ENCODE data around the gene CCDC93.

The CCDC93 gene, protein sequence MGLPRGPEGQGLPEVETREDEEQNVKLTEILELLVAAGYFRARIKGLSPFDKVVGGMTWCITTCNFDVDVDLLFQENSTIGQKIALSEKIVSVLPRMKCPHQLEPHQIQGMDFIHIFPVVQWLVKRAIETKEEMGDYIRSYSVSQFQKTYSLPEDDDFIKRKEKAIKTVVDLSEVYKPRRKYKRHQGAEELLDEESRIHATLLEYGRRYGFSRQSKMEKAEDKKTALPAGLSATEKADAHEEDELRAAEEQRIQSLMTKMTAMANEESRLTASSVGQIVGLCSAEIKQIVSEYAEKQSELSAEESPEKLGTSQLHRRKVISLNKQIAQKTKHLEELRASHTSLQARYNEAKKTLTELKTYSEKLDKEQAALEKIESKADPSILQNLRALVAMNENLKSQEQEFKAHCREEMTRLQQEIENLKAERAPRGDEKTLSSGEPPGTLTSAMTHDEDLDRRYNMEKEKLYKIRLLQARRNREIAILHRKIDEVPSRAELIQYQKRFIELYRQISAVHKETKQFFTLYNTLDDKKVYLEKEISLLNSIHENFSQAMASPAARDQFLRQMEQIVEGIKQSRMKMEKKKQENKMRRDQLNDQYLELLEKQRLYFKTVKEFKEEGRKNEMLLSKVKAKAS

DNA sequence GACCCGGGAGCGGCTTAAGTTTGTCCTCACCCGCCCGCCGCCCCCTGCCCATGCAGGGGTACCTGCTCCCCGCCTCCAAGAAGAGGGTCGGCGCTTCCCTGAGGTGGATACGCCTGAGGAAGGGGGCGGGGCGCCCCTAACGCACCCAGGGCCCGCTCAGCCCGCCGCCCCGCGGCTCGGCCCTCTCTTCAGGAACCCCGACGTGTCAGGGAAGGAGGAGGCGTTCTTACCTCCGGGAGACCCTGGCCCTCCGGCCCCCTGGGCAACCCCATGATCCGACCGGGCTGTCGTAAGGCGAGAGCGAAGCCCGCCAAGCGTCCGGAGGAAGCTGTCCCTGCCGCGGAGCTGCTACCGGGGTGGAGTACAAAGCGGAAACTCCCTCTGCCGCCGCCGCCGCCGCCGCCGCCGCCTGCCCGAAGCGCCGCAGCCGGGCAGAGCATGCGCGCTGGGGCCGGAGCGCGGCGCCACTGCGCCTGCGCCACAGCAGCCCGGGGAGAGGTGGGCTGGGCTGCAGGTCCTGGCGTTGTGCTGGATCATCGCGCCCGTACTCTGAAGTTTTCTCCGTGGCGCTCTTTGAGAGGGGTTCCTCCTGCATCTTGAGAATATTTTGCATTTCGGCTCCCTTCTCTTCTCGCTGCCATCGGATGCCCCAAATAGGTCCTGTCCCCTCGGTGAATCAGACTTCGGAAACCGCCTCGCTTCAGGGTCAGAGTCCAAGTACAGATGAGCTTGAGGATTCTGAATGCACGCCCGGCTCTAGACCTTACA, at the start of gene CCDC93:
TSS of gene CCDC93 (minus strand) at position 347 of the 768 bp plus-strand sequence. CDS start at position 272, 75 bp downstream.
- DNase-seq = peak; percentile 94

DNA sequence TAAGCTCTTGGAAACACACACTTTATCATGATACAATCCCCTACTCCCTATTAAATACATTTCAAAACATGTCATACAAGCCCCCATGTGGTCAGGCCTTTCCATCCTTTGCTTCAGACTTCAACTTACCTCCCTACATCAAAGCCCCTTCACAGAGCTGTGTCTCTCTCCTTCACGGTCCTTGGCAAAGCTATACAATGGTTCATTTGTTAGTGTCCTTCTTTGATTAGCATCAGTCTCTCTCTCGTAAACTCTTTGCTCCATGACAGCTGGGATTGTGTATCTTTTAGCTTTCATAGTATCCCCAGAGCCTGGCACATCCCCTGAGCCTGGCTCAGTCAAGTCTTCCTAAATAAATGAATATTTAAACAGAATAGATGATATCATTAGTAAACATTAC, 48.8 kb upstream of the CCDC93 start:
- no peak for DNase-seq

DNA sequence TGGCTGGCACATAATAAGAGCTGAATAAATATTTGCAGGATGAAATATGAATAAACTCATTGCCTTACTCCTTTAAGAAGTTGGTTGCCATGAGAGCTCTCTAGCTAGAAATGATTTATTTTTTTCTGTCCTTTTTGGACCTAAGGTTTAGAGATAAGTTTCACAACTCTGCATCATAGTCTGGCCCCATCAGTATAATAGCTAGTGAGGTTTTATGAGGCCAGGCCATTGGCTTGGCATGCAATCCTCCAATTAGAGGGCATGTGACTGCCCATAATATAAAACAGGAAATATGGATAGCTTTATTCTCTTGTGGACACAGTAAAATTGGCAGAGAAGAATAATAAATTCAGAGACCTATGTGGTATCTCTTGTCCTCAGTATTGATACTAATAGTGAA, 48.2 kb upstream of the CCDC93 start:
- DNase-seq = no peak

DNA sequence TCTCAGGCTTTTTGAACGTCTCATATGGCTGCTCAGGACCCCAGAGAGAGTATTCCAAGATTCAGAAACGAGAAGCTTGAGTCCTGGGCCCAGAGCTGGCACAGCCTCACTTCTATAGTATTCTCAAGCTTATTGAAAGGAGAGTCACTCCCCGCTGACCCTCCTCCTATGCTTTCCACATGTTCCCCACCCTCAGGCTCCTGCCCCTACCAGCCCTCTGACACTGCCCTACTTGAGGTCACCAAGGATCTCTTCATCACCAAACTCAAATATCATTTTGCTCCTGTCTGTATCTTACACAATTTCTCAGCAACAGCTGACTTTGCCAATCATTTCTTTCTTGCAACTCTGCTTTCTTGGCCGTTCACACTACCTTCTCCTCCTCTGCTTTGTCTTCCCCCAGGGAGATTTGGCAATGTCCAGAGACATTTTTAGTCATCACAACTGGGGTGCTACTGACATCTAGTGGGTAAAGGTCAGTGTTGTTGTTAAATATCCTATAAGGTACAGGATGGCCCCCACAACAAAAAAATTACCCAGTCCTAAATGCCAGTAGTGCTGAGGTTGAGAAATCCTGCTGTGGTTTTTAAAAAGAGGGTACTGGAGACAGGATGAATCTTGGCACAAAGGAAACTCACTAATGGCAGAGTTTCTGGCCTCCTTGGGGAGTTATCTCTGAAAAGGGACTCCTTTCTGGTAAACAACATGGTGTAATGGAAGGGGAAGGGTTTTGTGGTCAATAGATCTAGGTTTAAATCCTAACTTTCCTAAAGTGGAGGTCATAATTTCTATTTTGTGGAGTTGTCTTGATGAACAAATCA, 47.5 kb upstream of the CCDC93 start:
- peak; percentile 74 for DNase-seq

DNA sequence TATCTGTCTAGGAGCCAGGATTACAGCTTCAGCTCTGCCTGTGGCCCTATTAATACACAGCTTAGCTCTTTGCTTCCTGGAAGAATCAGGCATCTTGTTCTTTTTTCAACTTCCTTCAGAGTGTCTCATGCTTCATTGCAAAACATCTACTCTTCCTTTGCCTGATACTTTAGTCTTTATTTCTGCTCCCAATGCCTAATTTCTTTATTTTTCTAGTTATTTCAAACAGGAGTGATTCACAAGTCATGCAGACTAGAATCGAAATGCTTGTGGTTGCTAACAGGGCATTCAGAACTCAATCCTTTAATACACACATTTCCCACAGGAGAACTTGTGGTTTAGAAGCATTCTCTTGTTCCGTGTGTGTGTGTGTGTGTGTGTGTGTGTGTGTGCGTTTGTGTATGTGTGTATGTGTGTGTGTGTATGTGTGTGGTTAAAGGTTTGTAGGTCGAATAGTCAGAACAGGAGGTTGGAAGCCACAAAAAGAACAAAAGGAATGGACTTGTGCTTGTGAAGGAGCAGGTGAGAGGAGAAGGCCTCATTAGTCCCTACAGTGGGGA, 46.1 kb upstream of the CCDC93 start:
- no peak for DNase-seq

DNA sequence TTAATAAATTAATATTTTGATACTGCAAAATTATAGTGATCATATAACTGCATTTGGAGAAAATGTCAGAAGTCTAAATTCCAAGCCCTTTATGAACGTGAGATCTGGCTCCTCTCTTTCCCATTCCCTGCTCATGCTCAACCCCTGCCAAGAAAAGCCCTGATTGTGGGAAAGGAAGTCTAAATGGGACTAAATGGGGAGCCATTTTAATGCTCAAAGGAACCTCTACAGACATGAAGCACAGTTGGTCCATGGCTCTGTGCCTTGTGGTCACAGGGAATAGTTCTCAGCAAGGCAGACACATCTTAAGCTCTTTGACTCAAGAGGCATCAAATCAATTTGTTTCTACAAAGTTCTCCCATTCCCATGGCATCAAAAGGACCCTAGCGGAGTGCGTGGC, 45.1 kb upstream of the CCDC93 start:
- no peak for DNase-seq

DNA sequence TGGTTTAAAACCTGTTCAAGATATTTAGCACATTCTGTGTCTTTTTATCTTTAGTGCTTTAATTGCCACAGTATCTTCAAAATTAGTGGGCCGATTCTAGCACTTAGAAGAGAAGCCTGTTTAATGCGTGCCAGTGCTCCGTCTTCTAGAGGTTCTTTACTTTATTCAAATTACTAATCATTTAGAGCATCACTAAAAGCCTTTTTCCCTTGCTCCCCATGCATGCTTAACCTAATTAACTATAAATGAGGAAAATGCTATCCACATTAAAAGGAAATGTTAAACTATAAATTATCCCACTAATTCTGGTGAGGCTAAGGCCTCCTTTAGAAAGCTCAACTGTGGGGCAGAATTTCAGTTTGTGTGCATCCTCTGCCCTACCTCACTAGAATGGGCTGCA, 42.9 kb upstream of the CCDC93 start:
- no peak for DNase-seq

DNA sequence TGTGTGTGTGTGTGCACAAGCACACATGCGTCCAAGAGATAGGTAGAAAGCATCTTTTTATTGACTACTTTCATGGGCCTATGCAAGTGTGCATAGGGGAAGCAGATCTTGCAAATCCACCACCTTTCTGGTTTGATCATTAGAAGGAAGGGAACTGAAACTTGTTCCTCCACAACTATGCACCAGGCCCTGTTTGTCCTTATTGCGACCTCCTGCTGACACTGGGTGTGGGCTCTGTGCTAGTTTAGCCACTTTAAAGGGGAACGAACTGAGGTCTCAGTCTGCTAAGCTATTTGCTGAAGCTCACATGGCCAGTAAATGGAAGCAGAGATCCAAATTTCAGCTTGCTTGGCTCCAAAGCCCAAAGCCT, 42.3 kb upstream of the CCDC93 start:
- no peak for DNase-seq

DNA sequence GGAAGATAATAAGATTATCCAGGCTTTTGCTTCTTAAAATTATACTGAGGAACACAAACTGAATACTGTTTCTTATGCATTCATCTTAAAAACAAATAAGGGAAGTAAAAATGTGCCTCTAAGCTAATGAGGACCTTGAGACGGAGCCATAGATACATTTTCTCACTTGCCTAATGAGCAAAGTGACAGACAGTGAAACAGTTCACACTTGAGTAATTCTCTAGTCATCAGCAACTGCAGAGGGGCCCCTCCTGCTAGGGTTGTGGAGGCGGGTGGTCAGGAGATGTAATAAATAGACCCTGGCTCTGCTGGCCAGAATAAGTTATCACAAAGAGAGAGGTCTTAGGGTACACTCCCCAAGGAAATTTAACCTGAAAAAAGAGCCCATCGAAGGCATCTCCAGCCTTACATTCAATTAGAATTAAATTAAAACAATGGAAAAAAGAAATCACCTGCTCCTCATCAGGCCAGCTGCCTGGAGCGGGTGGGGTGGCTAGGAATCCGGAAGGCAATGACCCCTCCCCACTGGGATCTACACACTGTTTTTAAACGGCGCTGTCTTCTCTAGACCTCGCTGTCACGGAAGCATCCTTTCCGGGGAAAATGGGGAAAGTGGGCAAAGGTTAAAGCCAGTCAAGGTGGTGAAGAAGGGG, 41.8 kb upstream of the CCDC93 start:
- no peak for DNase-seq

DNA sequence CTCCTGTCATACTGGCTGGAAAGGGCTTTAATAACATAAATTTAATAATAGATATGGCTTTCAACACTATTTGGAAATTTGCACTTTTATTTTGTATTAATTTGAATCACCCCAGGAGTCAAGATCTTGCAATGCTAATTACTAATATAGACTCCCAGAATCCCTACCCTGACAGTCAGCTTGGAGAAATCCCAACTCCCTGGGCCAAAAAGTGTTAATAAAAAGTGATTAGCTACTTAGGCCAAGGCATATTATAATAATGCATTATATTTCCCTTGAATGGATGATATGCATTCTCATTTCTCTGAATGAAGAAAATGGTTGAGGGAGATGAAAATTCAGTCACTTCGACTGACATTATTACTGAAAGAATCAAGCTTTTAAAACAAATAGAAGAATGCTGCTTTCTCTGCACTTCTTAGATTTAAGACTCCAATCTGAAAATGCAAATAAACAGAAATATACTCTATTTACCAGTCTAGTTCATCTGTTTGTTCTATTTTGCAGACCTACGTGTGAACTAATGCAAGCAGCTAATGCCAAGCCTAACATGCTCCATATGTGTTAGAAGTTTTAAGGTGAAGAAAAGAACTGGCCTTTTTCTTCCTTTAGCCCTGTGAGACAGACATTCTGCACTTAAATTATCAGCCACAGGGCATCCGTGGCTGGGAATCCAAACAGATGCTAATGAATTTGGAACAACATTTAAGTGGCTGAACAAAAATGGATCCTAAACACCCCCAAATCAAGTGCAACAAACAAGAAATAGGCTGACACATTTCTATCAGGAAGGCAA, 40.5 kb upstream of the CCDC93 start:
- no peak for DNase-seq

DNA sequence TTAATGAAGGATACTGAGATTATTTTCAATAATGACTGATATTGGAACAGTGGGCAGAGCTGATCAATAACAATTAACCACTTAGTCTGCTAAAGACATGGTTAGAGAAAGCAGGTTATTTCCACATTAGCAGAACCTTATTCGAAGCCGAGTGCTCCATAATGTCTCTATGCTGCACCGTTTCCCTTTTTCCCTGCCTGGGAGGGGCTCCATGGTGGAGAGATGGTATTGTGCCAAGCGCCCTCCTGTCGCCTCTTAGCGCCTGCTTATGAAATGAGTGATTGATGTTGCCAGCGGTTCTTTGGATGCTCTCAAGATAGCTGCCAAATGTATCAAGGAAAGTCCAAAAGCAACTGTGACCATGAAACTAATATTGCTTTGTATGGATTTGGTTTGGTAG, 39.8 kb upstream of the CCDC93 start:
- DNase-seq = no peak

DNA sequence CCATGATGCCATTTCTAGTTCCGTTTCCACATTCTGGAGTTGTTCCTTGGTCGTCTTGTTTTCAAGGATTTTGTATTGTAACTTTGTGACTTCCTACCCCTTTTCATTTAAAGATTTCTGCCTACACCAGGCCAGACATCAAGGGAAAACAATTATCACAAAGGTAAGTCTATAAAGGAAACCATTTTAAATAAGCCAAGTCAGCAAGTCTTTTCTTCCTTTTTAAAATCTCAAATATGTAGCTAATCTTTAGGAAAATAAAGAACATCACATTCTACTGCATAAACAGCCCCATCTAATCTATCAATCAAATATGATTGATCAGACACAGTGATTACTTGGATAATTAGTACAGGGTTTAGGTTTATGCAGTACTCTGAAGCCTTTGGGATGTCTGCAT, 38.6 kb upstream of the CCDC93 start:
- no peak for DNase-seq

DNA sequence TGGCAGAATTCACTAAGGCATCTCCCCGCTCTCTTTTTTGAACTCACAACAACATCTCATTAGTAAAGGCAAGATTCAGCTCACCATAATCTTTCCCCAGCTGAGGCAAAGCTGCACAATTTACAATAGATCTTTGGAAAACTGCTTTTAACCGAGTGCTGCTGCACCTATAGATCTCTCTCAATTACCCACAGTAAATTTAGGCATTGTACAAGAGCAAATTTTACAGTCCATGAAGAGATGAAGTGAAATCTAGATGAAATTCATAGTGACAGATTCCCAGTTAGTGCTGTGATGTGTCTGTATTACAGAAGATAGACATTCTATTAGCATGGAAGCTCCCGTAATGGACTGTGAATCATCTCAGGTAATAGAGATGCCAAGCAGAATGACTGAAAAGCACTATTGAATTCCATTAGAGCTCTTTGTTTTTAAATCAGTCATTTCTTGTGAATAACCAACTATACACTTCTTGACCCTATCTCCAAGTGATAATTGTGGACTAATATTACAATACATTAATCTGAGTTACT, 38.0 kb upstream of the CCDC93 start:
- DNase-seq = no peak

DNA sequence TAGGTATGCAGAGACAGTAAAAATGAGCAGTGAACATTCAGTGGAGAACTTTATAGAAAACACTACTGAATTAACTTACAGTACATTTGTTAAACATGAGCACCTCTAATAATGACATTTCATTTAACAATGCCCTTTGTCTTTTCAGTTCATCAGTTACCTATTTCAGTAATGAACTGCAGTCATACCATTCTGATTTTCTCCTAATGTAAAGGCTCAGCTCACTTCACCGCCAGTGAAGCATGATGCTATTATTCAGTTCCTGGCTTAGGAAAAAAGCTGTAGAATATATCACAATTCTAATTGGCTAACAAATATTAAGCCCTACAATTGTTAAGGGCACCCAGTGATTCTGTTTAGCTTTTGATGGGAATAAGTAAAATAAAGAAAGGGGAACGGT, 37.1 kb upstream of the CCDC93 start:
- DNase-seq = no peak

DNA sequence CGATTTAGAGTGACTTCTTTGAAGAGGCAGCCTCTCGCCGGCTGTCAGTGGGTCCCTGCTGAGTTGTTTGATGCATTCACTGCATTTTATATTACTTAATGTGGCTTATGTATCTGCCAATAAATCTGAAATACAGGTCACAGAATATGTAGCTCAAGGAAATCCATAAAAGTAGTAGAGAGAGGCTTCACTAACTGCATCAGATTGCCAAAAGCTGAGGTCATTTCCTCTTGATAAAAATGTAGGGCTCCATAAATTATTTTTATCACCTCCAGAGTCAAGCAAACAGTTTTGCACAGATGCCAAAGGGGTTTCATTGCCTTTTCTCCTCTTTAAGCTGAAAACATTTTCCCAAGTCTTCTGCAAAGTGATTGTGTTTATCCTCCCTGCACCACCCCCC, 36.5 kb upstream of the CCDC93 start:
- DNase-seq = no peak

DNA sequence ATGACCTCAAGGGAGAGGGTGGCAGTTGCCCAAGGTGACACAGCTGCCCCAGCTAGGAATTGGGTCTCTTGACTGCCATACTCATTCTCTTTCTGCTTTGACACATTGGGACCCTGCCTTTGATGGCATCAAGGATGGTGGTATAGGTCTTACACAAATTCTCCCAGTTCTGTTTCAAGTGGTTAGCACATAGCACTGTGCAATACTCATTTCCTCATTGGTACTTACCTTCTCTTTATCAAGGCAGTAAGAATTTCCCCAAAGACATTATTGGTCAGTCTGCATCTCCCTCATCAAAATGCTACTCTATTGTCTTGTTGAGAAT, 35.9 kb upstream of the CCDC93 start:
- no peak for DNase-seq

DNA sequence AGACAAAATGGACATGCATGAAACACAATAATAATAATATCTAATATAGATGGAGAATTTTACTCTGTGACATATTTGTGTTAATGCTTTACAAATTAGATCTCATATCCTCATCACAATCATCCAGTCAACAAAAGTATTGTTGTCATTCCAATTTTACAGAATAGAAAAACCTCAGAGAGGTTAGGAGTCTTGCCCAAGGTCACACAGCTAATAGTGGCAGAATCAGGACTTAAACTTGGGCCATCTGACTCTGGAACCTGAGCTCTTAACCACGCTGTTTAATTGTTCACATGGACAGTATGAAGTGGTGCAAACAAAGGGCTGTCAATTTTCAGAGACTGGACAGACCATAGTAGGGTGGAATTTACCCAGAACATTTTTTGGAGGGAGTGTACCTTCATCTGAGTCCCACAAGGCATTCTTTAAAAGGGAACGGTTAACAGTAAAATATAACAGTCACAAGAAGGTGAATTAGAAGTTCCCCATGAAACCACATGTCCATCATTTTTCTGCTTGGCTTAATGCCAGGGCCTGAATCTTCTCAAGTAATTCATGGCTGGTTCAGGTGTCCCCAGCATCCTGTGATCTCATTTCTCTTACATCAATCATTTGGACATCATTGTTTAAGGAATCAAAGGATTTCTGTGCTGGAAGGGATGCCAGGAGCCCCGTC, 35.4 kb upstream of the CCDC93 start:
- DNase-seq = no peak

DNA sequence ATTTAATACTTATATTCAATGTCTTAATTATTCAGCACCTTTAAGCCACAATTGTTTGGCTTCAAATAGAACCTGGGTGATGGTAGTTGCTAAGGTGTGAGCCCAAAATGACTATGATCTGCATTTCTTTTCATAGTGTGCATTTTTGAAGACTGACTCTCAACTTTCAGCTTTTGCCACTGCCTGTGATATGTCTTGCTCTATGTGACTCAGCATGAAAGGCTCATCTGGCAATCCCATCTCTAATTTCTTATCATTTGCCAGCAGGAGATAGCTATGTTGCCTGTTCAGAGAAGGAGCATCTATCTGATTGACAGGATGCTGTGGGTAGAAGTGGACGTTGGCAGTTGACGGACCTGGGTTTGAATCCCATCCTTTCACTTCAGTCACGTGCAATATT, 34.5 kb upstream of the CCDC93 start:
- no peak for DNase-seq

DNA sequence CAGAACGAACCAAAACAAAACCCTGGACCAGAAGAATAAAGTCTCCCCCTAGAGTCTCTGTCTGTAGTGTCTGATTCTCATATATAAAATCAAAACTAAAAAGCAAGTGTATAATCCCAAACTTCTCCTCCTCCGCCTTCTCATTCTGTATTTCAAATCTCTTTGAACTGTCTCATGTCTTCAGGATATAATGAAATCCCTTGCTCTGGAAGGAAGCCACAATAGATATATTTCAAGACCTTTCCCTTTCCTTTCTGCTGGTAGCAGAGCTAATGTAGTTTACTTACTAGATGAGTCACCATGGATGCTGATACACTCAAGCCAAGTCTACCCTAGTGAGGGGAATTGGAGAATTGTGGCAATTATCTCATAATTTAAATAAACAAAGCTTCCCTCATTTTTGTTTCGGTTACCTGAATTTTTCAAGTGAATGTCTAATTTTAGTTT, 33.5 kb upstream of the CCDC93 start:
- no peak for DNase-seq

DNA sequence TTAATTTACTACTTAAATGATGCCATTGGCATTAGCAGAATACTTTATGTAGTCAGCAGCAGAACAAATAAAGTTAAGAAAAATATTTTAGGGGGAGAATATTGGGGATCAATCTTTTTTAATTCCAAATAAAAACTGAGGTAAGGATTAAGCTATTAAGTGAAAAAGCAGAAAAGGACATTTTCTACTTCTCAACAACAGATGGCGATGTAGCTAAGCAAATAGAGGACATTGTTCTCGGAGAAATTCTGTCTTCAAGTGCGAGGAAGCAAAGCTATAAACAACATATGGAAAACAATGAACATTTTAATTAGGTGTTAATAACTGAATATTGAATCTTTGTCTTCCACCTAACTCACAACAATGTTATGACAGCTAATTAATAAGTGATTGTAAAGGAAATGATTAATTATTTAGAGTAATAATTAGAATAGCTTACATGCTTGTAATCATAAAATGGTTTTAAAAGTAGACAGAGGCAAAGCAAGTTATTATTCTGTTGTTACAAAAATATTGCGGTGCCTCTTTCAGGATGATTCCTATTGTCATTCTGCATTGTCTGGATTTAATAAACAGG, 32.9 kb upstream of the CCDC93 start:
- peak; percentile 75 for DNase-seq

All from hematopoietic multipotent progenitor cell treated with erythropoietin and hydrocortisone succinate and interleukin-3 and kit ligand, for 4 days (in vitro differentiated cells).